ENCODE results near the gene KAT2B. TPM values are rescaled to one million over a fixed set of nuclear protein-coding genes. Genes with fewer than 3 reads are reported as not detected.

KAT2B gene
- total RNA-seq, 2 donors from 2014 or later = 31.7 to 37.1 TPM

- intact Hi-C loops (cut with DNase I) = no loop called here
- no peak for DNase-seq (ENCODE audit: low spot score)
These were observed 85.7 kb downstream of the KAT2B start for GRCh38 chr3:20125897-20126296.

- no peak for DNase-seq (ENCODE audit: low spot score)
- intact Hi-C loops (cut with DNase I) = no loop called here
These were observed 88.1 kb downstream of the KAT2B start for GRCh38 chr3:20128358-20128757.

- DNase-seq (ENCODE audit: low spot score) = no peak
- intact Hi-C loops (cut with DNase I) = no loop called here
These were observed 89.9 kb downstream of the KAT2B start for GRCh38 chr3:20130106-20130505.

GRCh38 chr3:20136231-20136630 lies 96.0 kb downstream of the KAT2B start:
- no peak for DNase-seq (ENCODE audit: low spot score)
- intact Hi-C loops (cut with DNase I) = no loop called here

- intact Hi-C loops (cut with DNase I) = no loop called here
- no peak for DNase-seq (ENCODE audit: low spot score)
These were observed 97.4 kb downstream of the KAT2B start for GRCh38 chr3:20137647-20138046.

GRCh38 chr3:20140881-20141280 lies 100.6 kb downstream of the KAT2B start:
- intact Hi-C loops (cut with DNase I) = no loop called here
- DNase-seq (ENCODE audit: low spot score) = no peak

GRCh38 chr3:20141316-20141715 lies 101.1 kb downstream of the KAT2B start:
- DNase-seq (ENCODE audit: low spot score) = no peak
- intact Hi-C loops (cut with DNase I) = no loop called here

GRCh38 chr3:20141851-20142250 lies 101.6 kb downstream of the KAT2B start:
- intact Hi-C loops (cut with DNase I) = no loop called here
- no peak for DNase-seq (ENCODE audit: low spot score)

GRCh38 chr3:20142517-20142916 lies 102.3 kb downstream of the KAT2B start:
- no peak for DNase-seq (ENCODE audit: low spot score)
- intact Hi-C loops (cut with DNase I) = no loop called here

- DNase-seq (ENCODE audit: low spot score) = no peak
- intact Hi-C loops (cut with DNase I) = no loop called here
These were observed 103.3 kb downstream of the KAT2B start for GRCh38 chr3:20143519-20143918.

- intact Hi-C loops (cut with DNase I) = no loop called here
- DNase-seq (ENCODE audit: low spot score) = no peak
These were observed 105.6 kb downstream of the KAT2B start for GRCh38 chr3:20145874-20146273.

GRCh38 chr3:20146301-20146700 lies 106.1 kb downstream of the KAT2B start:
- no peak for DNase-seq (ENCODE audit: low spot score)
- intact Hi-C loops (cut with DNase I) = no loop called here

- intact Hi-C loops (cut with DNase I) = no loop called here
- DNase-seq (ENCODE audit: low spot score) = no peak
These were observed 107.1 kb downstream of the KAT2B start for GRCh38 chr3:20147361-20147760.

GRCh38 chr3:20148466-20148865 lies 108.2 kb downstream of the KAT2B start:
- DNase-seq (ENCODE audit: low spot score) = no peak
- intact Hi-C loops (cut with DNase I) = no loop called here

GRCh38 chr3:20154078-20154477 lies 113.8 kb downstream of the KAT2B start:
- no peak for DNase-seq (ENCODE audit: low spot score)
- intact Hi-C loops (cut with DNase I) = no loop called here

GRCh38 chr3:20154928-20155327 lies 114.7 kb downstream of the KAT2B start:
- intact Hi-C loops (cut with DNase I) = no loop called here
- DNase-seq (ENCODE audit: low spot score) = no peak

GRCh38 chr3:20160230-20160629 lies 120.0 kb downstream of the KAT2B start:
- DNase-seq (ENCODE audit: low spot score) = no peak
- intact Hi-C loops (cut with DNase I) = no loop called here

GRCh38 chr3:20161714-20162113 lies 121.5 kb downstream of the KAT2B start:
- intact Hi-C loops (cut with DNase I) = no loop called here
- DNase-seq (ENCODE audit: low spot score) = no peak

- no peak for DNase-seq (ENCODE audit: low spot score)
- intact Hi-C loops (cut with DNase I) = no loop called here
These were observed 133.7 kb downstream of the KAT2B start for GRCh38 chr3:20173844-20174410.

GRCh38 chr3:20181276-20181675 lies 141.0 kb downstream of the KAT2B start:
- DNase-seq (ENCODE audit: low spot score) = no peak
- intact Hi-C loops (cut with DNase I) = no loop called here

- intact Hi-C loops (cut with DNase I) = no loop called here
- no peak for DNase-seq (ENCODE audit: low spot score)
These were observed 142.0 kb downstream of the KAT2B start for GRCh38 chr3:20182206-20182605.

GRCh38 chr3:20185331-20185678 lies 145.1 kb downstream of the KAT2B start:
- DNase-seq (ENCODE audit: low spot score) = no peak
- intact Hi-C loops (cut with DNase I) = no loop called here
